B cell (primary cell): ENCODE data around the gene PCDHB1. TPM values are rescaled to one million over a fixed set of nuclear protein-coding genes. Genes with fewer than 3 reads are reported as not detected.

Experiments
- ATAC-seq: fragments of 200-7000 bp; cut with Tn5 transposase; one replicate; pipeline ENCODE4 v1.10.0; 2021; ENCODE audit warnings: low read depth, mild to moderate bottlenecking, moderate number of reproducible peaks, moderate library complexity
- CTCF ChIA-PET: fragments of 350-600 bp; sonication (Branson Sonifier 250); formaldehyde crosslinking; loops from one replicate; lab custom pipeline; 2021; ENCODE audit warnings: antibody characterized with exemption, inconsistent platforms; lab: Charles Lee
- POLR2A ChIA-PET: fragments of 350-600 bp; sonication (Branson Sonifier 250); formaldehyde crosslinking; loops from one replicate; lab custom pipeline; 2021; ENCODE audit warnings: antibody characterized with exemption; lab: Charles Lee
- DNase-seq: peaks from one replicate; pipeline ENCODE4 v3.0.0; 2013
- H2AFZ ChIP-seq: 2 replicates; pipeline ENCODE4 v1.6.1; 2012; ENCODE audit warnings: mild to moderate bottlenecking, low read depth, low read length; ENCODE audit not compliant: insufficient read depth, poor library complexity, severe bottlenecking
- H3K27ac ChIP-seq, 2 donors: 1 replicate in 1 of 2; 2 replicates in 1 of 2; pipeline ENCODE4 v1.5.1; 2012 to 2013; ENCODE audit warnings: low read length in 2 of 2, mild to moderate bottlenecking in 2 of 2, moderate library complexity in 1 of 2
- H3K27me3 ChIP-seq, 4 experiments: fragments of 200-600 bp in 1 of 4; sonication (generic) in 1 of 4; replicated peaks in 1 of 4; 1 replicate in 2 of 4; 2 replicates in 2 of 4; pipeline versions ENCODE4 v1.6.1 to v1.7.0; 2013 to 2016; ENCODE audit warnings: low read length in 3 of 4, mild to moderate bottlenecking in 2 of 4, mixed read lengths in 1 of 4, moderate library complexity in 1 of 4; ENCODE audit not compliant: insufficient read depth in 4 of 4, control insufficient read depth in 3 of 4; ENCODE audit errors: control extremely low read depth in 1 of 4
- H3K36me3 ChIP-seq, 2 experiments: replicated peaks in 1 of 2; 1 replicate in 1 of 2; 2 replicates in 1 of 2; pipeline versions ENCODE4 v1.6.1 to v1.7.1; 2013; ENCODE audit warnings: low read length in 1 of 2; ENCODE audit not compliant: insufficient read depth in 2 of 2, control insufficient read depth in 1 of 2; ENCODE audit errors: control extremely low read depth in 1 of 2, extremely low read depth in 1 of 2
- H3K4me1 ChIP-seq, 2 donors: fragments of 200-600 bp in 1 of 2; sonication (generic) in 1 of 2; 1 replicate in 1 of 2; 2 replicates in 1 of 2; pipeline versions ENCODE4 v1.5.1 to v1.6.1; 2013 to 2017; ENCODE audit warnings: low read length in 2 of 2; ENCODE audit not compliant: control insufficient read depth in 2 of 2, insufficient read depth in 2 of 2
- H3K4me2 ChIP-seq: replicated peaks from 2 replicates; pipeline ENCODE3; 2012; ENCODE audit warnings: mild to moderate bottlenecking, low read depth, low read length; ENCODE audit not compliant: poor library complexity, severe bottlenecking
- H3K4me3 ChIP-seq, 5 experiments: fragments of 200-600 bp in 1 of 5; sonication (generic) in 1 of 5; 1 replicate in 3 of 5; 2 replicates in 2 of 5; pipeline versions ENCODE4 v1.5.1 to v1.7.0; 2011 to 2016; ENCODE audit warnings: low read length in 4 of 5, mild to moderate bottlenecking in 4 of 5, low read depth in 2 of 5, control low read depth in 1 of 5, moderate library complexity in 1 of 5; ENCODE audit not compliant: insufficient read depth in 1 of 5; ENCODE audit errors: control extremely low read depth in 1 of 5, extremely low read depth in 1 of 5
- H3K79me2 ChIP-seq: fragments of 200-600 bp; sonication (generic); one replicate; pipeline ENCODE4 v1.6.0; 2016; ENCODE audit warnings: low read length; ENCODE audit not compliant: control insufficient read depth, insufficient read depth
- H3K9ac ChIP-seq: fragments of 200-600 bp; sonication (generic); 2 replicates; pipeline ENCODE4 v1.6.1; 2017; ENCODE audit warnings: mild to moderate bottlenecking, low read length, moderate library complexity
- H3K9me3 ChIP-seq, 3 donors: one replicate each; pipeline versions ENCODE4 v1.6.1 to v1.7.1; 2013; ENCODE audit warnings: low read length in 2 of 3; ENCODE audit not compliant: control insufficient read depth in 2 of 3, insufficient read depth in 1 of 3; ENCODE audit errors: control extremely low read depth in 1 of 3
- H4K20me1 ChIP-seq: 2 replicates; pipeline ENCODE4 v1.6.0; 2012; ENCODE audit warnings: mild to moderate bottlenecking, low read length; ENCODE audit not compliant: insufficient read depth, control insufficient read depth, poor library complexity, severe bottlenecking
- H3K27ac Mint-ChIP-seq: one replicate; pipeline ENCODE4 v1.8.0; 2021; ENCODE audit warnings: mixed read lengths
- H3K27me3 Mint-ChIP-seq: one replicate; pipeline ENCODE4 v1.8.0; 2021; ENCODE audit warnings: mixed read lengths
- H3K4me1 Mint-ChIP-seq: one replicate; pipeline ENCODE4 v1.8.0; 2021; ENCODE audit warnings: mixed read lengths
- H3K4me3 Mint-ChIP-seq: one replicate; pipeline ENCODE4 v1.8.0; 2021; ENCODE audit warnings: mixed read lengths
- H3K9me3 Mint-ChIP-seq: one replicate; pipeline ENCODE4 v1.8.0; 2022; ENCODE audit warnings: mixed read lengths; ENCODE audit not compliant: insufficient read depth
- EZH2 ChIP-seq: IDR thresholded peaks from 2 replicates; pipeline ENCODE4 v1.6.1; 2012; ENCODE audit warnings: borderline replicate concordance, low read depth, mild to moderate bottlenecking, moderate library complexity, low read length; ENCODE audit not compliant: insufficient read depth, poor library complexity, severe bottlenecking
- WGBS: methylation state at CpG from one replicate; pipeline ENCODE4 v1.1.5; 2013; ENCODE audit warnings: missing lambda C conversion rate; ENCODE audit not compliant: insufficient coverage; 5-methylcytosine and 5-hydroxymethylcytosine counted together
- intact Hi-C: fragments of 100-400 bp; cut with micrococcal nuclease; formaldehyde crosslinking; loops from one replicate; pipeline ENCODE4 v1.10.0; 2022
- polyA plus RNA-seq: library from polyadenylated mRNA; depleted of rRNA; stranded (reverse); fragments of >200 nt; gene quantifications from 2 replicates; pipeline ENCODE4 v1.2.3, GENCODE V29; 2012
- total RNA-seq, 2 donors: library from RNA; stranded (reverse); fragments of 120-200 nt in 1 of 2; gene quantifications; 1 replicate in 1 of 2; 2 replicates in 1 of 2; pipeline versions ENCODE4 v1.2.3 to v1.2.4, GENCODE V29; 2013 to 2022
- TF ChIP-seq, protein P1 (sequence below): fragments of 200-600 bp; IDR thresholded peaks from one replicate; pipeline ENCODE4 v1.8.0; 2022; ENCODE audit warnings: antibody characterized with exemption, mild to moderate bottlenecking

PCDHB1 gene
- total and polyA plus RNA-seq, 2 donors (not counting 1 experiment from before 2014, with no cell fraction given): not detected

DNA sequence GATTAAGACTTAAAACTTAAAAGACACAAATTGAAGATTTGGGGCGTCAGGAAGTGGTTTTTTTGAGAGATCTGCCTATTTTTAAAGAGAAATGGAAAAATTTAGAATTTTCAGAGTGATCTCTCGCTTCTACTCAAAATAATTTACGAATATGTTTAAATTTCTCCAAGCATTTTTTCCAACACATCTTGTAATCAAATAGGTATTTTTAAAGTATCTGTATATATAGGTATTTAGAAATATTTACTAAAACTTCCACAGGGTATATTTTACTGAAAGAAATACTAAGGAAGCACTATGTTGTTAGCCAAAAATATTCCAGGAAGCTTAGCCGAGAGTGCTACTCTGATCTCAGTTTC lies 9.8 kb upstream of the PCDHB1 start:
- peaks cover 0 to 14% (median 11%) of the 10 kb centered on the region in 3 donors for H3K9me3 ChIP-seq
- H4K20me1 ChIP-seq: no peaks in the 10 kb centered on the region
- no peak overlapping the region for H3K27ac Mint-ChIP-seq
- no peaks in the 10 kb centered on the region for H3K36me3 ChIP-seq
- H3K4me2 ChIP-seq: no peak overlapping the region
- TF ChIP-seq, protein P1, sequence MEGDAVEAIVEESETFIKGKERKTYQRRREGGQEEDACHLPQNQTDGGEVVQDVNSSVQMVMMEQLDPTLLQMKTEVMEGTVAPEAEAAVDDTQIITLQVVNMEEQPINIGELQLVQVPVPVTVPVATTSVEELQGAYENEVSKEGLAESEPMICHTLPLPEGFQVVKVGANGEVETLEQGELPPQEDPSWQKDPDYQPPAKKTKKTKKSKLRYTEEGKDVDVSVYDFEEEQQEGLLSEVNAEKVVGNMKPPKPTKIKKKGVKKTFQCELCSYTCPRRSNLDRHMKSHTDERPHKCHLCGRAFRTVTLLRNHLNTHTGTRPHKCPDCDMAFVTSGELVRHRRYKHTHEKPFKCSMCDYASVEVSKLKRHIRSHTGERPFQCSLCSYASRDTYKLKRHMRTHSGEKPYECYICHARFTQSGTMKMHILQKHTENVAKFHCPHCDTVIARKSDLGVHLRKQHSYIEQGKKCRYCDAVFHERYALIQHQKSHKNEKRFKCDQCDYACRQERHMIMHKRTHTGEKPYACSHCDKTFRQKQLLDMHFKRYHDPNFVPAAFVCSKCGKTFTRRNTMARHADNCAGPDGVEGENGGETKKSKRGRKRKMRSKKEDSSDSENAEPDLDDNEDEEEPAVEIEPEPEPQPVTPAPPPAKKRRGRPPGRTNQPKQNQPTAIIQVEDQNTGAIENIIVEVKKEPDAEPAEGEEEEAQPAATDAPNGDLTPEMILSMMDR: peak; percentile 11
- no peak for TF ChIP-seq EZH2
- H3K27me3 Mint-ChIP-seq: peaks cover 6% of the 10 kb centered on the region
- intact Hi-C loops: loop anchor here (10.0 kb wide), 1 partner anchor 667 kb away; no protein-coding TSS in a partner anchor
- H3K4me3 ChIP-seq: no peak overlapping the region
- ChIA-PET POLR2A (no interaction called here), CTCF (no interaction called here)
- H3K79me2 ChIP-seq: no peaks in the 10 kb centered on the region
- H3K4me1 Mint-ChIP-seq: no peaks in the 10 kb centered on the region
- H2AFZ ChIP-seq: no peak overlapping the region
- no peak overlapping the region for H3K27ac ChIP-seq
- ATAC-seq (no peak), DNase-seq (no peak)
- peaks cover 0 to 6% (median 0%) of the 10 kb centered on the region in 4 experiments for H3K27me3 ChIP-seq
- WGBS: no CpG with 5 or more reads among the region's 4 CpGs
- H3K4me1 ChIP-seq: peaks cover 0 to 2% of the 10 kb centered on the region in 2 donors
- no peak overlapping the region for H3K9ac ChIP-seq
- H3K4me3 Mint-ChIP-seq: no peak overlapping the region
- peaks cover 7% of the 10 kb centered on the region for H3K9me3 Mint-ChIP-seq

DNA sequence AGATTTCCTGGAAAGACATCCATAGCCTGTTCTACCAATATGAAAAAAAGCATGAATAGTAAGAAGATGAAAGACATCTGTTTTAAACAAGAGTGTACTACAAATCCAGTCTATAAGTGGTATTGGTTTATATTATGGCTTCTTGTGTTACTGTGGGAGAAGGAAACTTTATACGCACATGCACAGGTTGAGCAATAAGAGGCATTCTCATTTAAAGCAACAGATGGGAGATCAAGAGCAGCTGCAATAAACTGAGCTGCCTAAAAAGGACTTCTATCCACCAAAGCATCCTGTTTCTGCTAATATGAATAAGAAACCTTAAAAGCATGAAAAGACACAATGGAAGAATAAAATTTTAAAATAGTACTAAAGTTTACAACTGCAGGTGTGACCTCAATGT lies 8.6 kb upstream of the PCDHB1 start:
- Histone ChIP-seq H3K9me3 (peaks cover 0 to 14% (median 11%) of the 10 kb centered on the region in 3 donors), H3K4me2 (no peak overlapping the region), H3K36me3 (no peaks in the 10 kb centered on the region), H4K20me1 (no peaks in the 10 kb centered on the region), H3K4me1 (peaks cover 0 to 2% of the 10 kb centered on the region in 2 donors), H3K27me3 (peaks cover 0 to 6% (median 0%) of the 10 kb centered on the region in 4 experiments), H3K4me3 (no peak overlapping the region), H2AFZ (no peak overlapping the region), H3K27ac (no peak overlapping the region), H3K9ac (no peak overlapping the region), H3K79me2 (no peaks in the 10 kb centered on the region)
- ATAC-seq (no peak), DNase-seq (no peak)
- no CpG with 5 or more reads among the region's 1 CpG for WGBS
- TF ChIP-seq, protein P1: no peak
- TF ChIP-seq EZH2: no peak
- ChIA-PET POLR2A (no interaction called here), CTCF (no interaction called here)
- Mint-ChIP-seq H3K27me3 (peaks cover 13% of the 10 kb centered on the region), H3K4me1 (no peaks in the 10 kb centered on the region), H3K4me3 (no peak overlapping the region), H3K9me3 (peaks cover 7% of the 10 kb centered on the region), H3K27ac (no peak overlapping the region)
- intact Hi-C loops: loop anchor here (10.0 kb wide), 1 partner anchor 668 kb away; no protein-coding TSS in a partner anchor
